Activated CD4-positive, alpha-beta memory T cell treated with anti-CD3 and anti-CD28 coated beads for 36 hours (primary cell): ENCODE results near the gene RGMB. TPM values are rescaled to one million over a fixed set of nuclear protein-coding genes. Genes with fewer than 3 reads are reported as not detected.

ENCODE experiments used
- CTCF ChIA-PET: fragments of 350-600 bp; sonication (Branson Sonifier 250); formaldehyde crosslinking; loops from one replicate; lab custom pipeline; 2021; ENCODE audit warnings: antibody characterized with exemption, inconsistent platforms; lab: Charles Lee
- POLR2A ChIA-PET: fragments of 350-600 bp; sonication (Branson Sonifier 250); formaldehyde crosslinking; loops from one replicate; lab custom pipeline; 2021; ENCODE audit warnings: antibody characterized with exemption; lab: Charles Lee
- DNase-seq: peaks from one replicate; pipeline ENCODE4 v3.0.0-alpha.2; 2020
- H3K27ac Mint-ChIP-seq: one replicate; pipeline ENCODE4 v1.8.0; 2021; ENCODE audit warnings: mixed read lengths
- H3K27me3 Mint-ChIP-seq: one replicate; pipeline ENCODE4 v1.8.0; 2021; ENCODE audit warnings: mixed read lengths
- H3K36me3 Mint-ChIP-seq: one replicate; pipeline ENCODE4 v1.8.0; 2021; ENCODE audit warnings: mixed read lengths
- H3K4me1 Mint-ChIP-seq: one replicate; pipeline ENCODE4 v1.8.0; 2021; ENCODE audit warnings: low read depth, mixed read lengths
- H3K4me3 Mint-ChIP-seq: one replicate; pipeline ENCODE4 v1.8.0; 2021; ENCODE audit warnings: mild to moderate bottlenecking, mixed read lengths
- H3K9me3 Mint-ChIP-seq: one replicate; pipeline ENCODE4 v1.8.0; 2021; ENCODE audit warnings: mixed read lengths
- intact Hi-C: fragments of 100-400 bp; cut with micrococcal nuclease; formaldehyde crosslinking; loops from one replicate; pipeline ENCODE4 v1.15.1; 2023
- total RNA-seq, 2 experiments: library from RNA; stranded (reverse); gene quantifications; one replicate each; pipeline ENCODE4 v1.2.3, GENCODE V29; 2021

The RGMB gene
- total RNA-seq, 2 experiments from 2014 or later = 3.3 to 3.8 TPM

- peak overlapping the region; percentile 11 for H3K4me3 Mint-ChIP-seq
Observed at GRCh38 chr5:98776066-98776705, 2.7 kb downstream of the RGMB start.

DNA sequence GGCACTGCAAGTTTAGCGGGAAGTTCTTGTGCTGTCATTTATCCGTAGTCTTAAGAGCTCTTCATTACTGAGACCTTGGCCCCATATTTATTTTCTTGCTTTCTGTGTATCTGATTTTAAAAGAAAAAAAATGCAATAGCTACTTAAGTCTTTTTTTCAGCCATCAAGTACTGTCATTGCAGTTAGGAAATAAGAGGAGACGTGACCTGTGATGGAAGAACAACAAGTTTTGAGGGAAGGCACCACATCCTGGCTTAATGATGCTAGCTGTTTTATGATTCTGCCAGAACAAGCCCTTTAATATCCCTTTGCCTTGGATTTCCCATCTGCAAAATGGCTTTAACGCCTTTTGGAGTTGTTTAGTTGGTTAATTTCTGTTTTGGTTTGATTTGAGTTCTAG, 3.8 kb downstream of the RGMB start:
- peaks cover 33% of the 10 kb centered on the region for H3K4me1 Mint-ChIP-seq
- intact Hi-C loops = loop anchor here (10.0 kb wide), 1 partner anchor 1232 kb away; no protein-coding TSS in a partner anchor
- ChIA-PET CTCF (interaction anchor here (0.7 to 2.8 kb wide), 4 partner anchors 9 to 37 kb away, joined by 3 to 25 read pairs (median 4); no protein-coding TSS in a partner anchor), POLR2A (no interaction called here)
- no peak overlapping the region for H3K4me3 Mint-ChIP-seq
- H3K36me3 Mint-ChIP-seq = peaks cover 6% of the 10 kb centered on the region
- no peak for DNase-seq
- H3K27me3 Mint-ChIP-seq = peaks cover 9% of the 10 kb centered on the region
- no peaks in the 10 kb centered on the region for H3K9me3 Mint-ChIP-seq
- no peak overlapping the region for H3K27ac Mint-ChIP-seq

More at GRCh38 chr5:98776066-98776705, 2.7 kb downstream of the RGMB start:
- no peak for DNase-seq
- CTCF ChIA-PET = no interaction called here
- POLR2A ChIA-PET = no interaction called here
- Mint-ChIP-seq H3K4me1 (peaks cover 37% of the 10 kb centered on the region), H3K27me3 (peaks cover 14% of the 10 kb centered on the region), H3K36me3 (peaks cover 5% of the 10 kb centered on the region), H3K27ac (no peak overlapping the region), H3K9me3 (no peaks in the 10 kb centered on the region)
- intact Hi-C loops = loop anchor here (10.0 kb wide), 1 partner anchor 1231 kb away; no protein-coding TSS in a partner anchor

GRCh38 chr5:98779264-98779877, 5.9 kb downstream of the RGMB start:
- POLR2A ChIA-PET = no interaction called here
- Mint-ChIP-seq H3K4me3 (no peak overlapping the region), H3K36me3 (peaks cover 6% of the 10 kb centered on the region), H3K9me3 (no peaks in the 10 kb centered on the region), H3K4me1 (peaks cover 25% of the 10 kb centered on the region), H3K27me3 (peaks cover 5% of the 10 kb centered on the region), H3K27ac (no peak overlapping the region)
- DNase-seq = no peak
- intact Hi-C loops = loop anchor here (10.0 kb wide), 1 partner anchor 1235 kb away; no protein-coding TSS in a partner anchor
- CTCF ChIA-PET = interaction anchor here (2.8 kb wide), 1 partner anchor 11 kb away, joined by 25 read pairs; no protein-coding TSS in a partner anchor

DNA sequence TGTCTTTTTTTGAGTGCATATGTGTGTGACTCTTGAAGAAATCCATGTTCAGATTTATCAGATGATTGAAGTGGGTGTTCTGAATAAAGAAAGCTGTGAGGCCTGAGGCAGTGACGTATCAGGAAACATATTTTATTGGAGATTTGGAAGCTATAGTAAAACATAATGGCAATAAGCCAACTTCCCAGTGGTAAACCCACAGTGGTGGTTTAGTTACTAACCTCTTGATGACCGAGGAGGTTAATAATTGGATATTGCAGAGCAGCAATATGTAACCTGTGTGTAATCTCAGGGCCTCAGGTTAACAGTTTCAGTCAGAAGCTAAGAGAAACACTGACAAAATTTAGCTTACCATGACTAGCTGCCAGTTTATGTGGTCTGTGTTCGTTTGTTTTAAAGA, 6.9 kb downstream of the RGMB start:
- H3K4me3 Mint-ChIP-seq = no peak overlapping the region
- no peaks in the 10 kb centered on the region for H3K9me3 Mint-ChIP-seq
- POLR2A ChIA-PET = no interaction called here
- CTCF ChIA-PET = interaction anchor here (0.9 to 3.4 kb wide), 2 partner anchors 10 to 16 kb away, joined by 3 to 36 read pairs; no protein-coding TSS in a partner anchor
- H3K4me1 Mint-ChIP-seq = peaks cover 23% of the 10 kb centered on the region
- intact Hi-C loops = no loop called here
- H3K27me3 Mint-ChIP-seq = peaks cover 5% of the 10 kb centered on the region
- no peak for DNase-seq
- H3K27ac Mint-ChIP-seq = no peak overlapping the region
- H3K36me3 Mint-ChIP-seq = peaks cover 6% of the 10 kb centered on the region

DNA sequence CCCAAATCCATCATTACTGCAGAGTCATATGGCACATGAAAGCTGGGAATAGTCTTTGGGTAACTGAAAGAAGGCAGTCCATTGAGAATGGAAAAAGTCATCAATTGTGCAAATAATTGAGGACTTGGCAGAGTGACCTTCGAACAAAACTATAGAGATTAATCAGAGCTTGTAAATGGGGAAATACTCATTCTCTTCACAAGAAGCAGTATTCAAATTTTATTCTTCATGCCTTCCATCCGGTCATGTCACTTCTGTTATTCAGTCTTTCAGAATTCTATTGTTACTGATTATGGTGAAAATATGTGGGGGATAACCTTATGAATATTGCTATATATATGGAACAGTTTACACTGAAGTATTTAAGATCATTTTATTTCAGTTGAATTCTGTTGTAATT, 8.1 kb downstream of the RGMB start:
- no peaks in the 10 kb centered on the region for H3K9me3 Mint-ChIP-seq
- H3K36me3 Mint-ChIP-seq = peaks cover 6% of the 10 kb centered on the region
- intact Hi-C loops = no loop called here
- POLR2A ChIA-PET = no interaction called here
- DNase-seq = no peak
- peaks cover 3% of the 10 kb centered on the region for H3K27me3 Mint-ChIP-seq
- no peak overlapping the region for H3K4me3 Mint-ChIP-seq
- CTCF ChIA-PET = interaction anchor here (3.4 kb wide), 1 partner anchor 11 kb away, joined by 36 read pairs; no protein-coding TSS in a partner anchor
- peaks cover 21% of the 10 kb centered on the region for H3K4me1 Mint-ChIP-seq
- H3K27ac Mint-ChIP-seq = no peak overlapping the region

DNA sequence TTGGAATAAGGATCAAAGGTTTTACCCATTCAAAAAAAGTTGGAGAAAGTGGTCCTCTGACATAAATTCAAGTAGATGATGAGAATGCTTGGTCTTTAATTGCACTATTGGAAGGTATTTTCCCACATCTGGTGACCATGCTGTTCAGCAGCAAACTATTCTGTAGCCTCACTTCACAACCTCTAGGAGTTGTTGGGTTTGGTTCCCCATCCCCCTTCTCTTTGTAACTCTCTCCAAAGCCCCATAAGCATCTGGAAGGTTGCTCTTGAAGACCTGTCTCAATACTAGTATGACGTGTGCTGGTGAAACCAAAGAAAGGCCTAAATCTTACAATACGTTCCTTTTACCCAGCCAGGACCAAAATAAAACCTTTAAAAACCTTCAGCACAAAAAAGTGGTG, 8.5 kb downstream of the RGMB start:
- no peaks in the 10 kb centered on the region for H3K9me3 Mint-ChIP-seq
- CTCF ChIA-PET = interaction anchor here (3.4 kb wide), 1 partner anchor 12 kb away, joined by 36 read pairs; no protein-coding TSS in a partner anchor
- H3K27ac Mint-ChIP-seq = no peak overlapping the region
- no peak overlapping the region for H3K4me3 Mint-ChIP-seq
- peaks cover 3% of the 10 kb centered on the region for H3K27me3 Mint-ChIP-seq
- intact Hi-C loops = no loop called here
- DNase-seq = no peak
- H3K36me3 Mint-ChIP-seq = peaks cover 6% of the 10 kb centered on the region
- H3K4me1 Mint-ChIP-seq = peaks cover 21% of the 10 kb centered on the region
- POLR2A ChIA-PET = no interaction called here

GRCh38 chr5:98783051-98783649, 9.7 kb downstream of the RGMB start:
- Mint-ChIP-seq H3K27ac (no peak overlapping the region), H3K4me1 (peaks cover 21% of the 10 kb centered on the region), H3K9me3 (no peaks in the 10 kb centered on the region), H3K36me3 (peaks cover 6% of the 10 kb centered on the region), H3K27me3 (peaks cover 1% of the 10 kb centered on the region), H3K4me3 (no peak overlapping the region)
- ChIA-PET POLR2A (no interaction called here), CTCF (interaction anchor here (0.7 to 3.4 kb wide), 2 partner anchors 12 to 13 kb away, joined by 4 to 36 read pairs; no protein-coding TSS in a partner anchor)
- no peak for DNase-seq
- intact Hi-C loops = no loop called here

- H3K9me3 Mint-ChIP-seq = no peaks in the 10 kb centered on the region
- H3K27me3 Mint-ChIP-seq = peaks cover 1% of the 10 kb centered on the region
- peaks cover 6% of the 10 kb centered on the region for H3K36me3 Mint-ChIP-seq
- DNase-seq = no peak
- intact Hi-C loops = no loop called here
- POLR2A ChIA-PET = no interaction called here
- H3K4me3 Mint-ChIP-seq = no peak overlapping the region
- CTCF ChIA-PET = interaction anchor here (1.5 kb wide), 1 partner anchor 13 kb away, joined by 3 read pairs; no protein-coding TSS in a partner anchor
- no peak overlapping the region for H3K27ac Mint-ChIP-seq
- peaks cover 21% of the 10 kb centered on the region for H3K4me1 Mint-ChIP-seq
Observed at GRCh38 chr5:98784411-98784810, 10.9 kb downstream of the RGMB start.

DNA sequence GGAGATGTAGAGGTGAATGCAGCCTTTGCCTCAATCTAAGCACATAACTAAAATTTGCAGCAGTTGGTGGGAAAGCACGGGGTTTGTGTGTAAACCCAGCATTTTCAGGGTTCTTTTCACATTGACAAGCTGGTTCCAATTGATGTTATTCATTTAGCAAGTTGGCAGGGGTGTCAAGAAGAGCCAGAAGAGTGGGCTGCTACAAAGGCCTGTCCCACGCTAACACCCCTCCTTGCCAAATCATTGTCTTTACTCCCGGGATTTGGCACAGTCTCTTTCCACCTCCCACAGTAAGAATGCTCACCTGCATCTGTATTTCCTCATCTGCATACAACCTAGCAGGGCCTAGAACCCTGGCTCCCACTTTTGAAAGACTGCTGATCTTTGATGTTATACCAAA, 11.8 kb downstream of the RGMB start:
- CTCF ChIA-PET = interaction anchor here (0.6 to 1.3 kb wide), 2 partner anchors 16 to 18 kb away, joined by 3 to 8 read pairs; no protein-coding TSS in a partner anchor

GRCh38 chr5:98786191-98786853, 12.9 kb downstream of the RGMB start:
- no peak for DNase-seq
- H3K9me3 Mint-ChIP-seq = no peaks in the 10 kb centered on the region
- H3K27me3 Mint-ChIP-seq = no peaks in the 10 kb centered on the region
- no peak overlapping the region for H3K27ac Mint-ChIP-seq
- ChIA-PET CTCF (interaction anchor here (1.3 to 2.1 kb wide), 2 partner anchors 14 to 17 kb away, joined by 5 to 8 read pairs; no protein-coding TSS in a partner anchor), POLR2A (no interaction called here)
- intact Hi-C loops = no loop called here
- H3K4me1 Mint-ChIP-seq = peaks cover 24% of the 10 kb centered on the region
- H3K36me3 Mint-ChIP-seq = peaks cover 1% of the 10 kb centered on the region
- no peak overlapping the region for H3K4me3 Mint-ChIP-seq

More for the DNA sequence above, 11.8 kb downstream of the RGMB start:
- no peak overlapping the region for H3K27ac Mint-ChIP-seq
- DNase-seq = no peak
- H3K4me3 Mint-ChIP-seq = no peak overlapping the region
- POLR2A ChIA-PET = no interaction called here
- intact Hi-C loops = no loop called here
- H3K4me1 Mint-ChIP-seq = peaks cover 24% of the 10 kb centered on the region
- no peaks in the 10 kb centered on the region for H3K9me3 Mint-ChIP-seq
- H3K36me3 Mint-ChIP-seq = peaks cover 6% of the 10 kb centered on the region
- no peaks in the 10 kb centered on the region for H3K27me3 Mint-ChIP-seq

- Mint-ChIP-seq H3K36me3 (no peaks in the 10 kb centered on the region), H3K4me3 (no peak overlapping the region), H3K27me3 (no peaks in the 10 kb centered on the region), H3K9me3 (no peaks in the 10 kb centered on the region), H3K4me1 (peaks cover 17% of the 10 kb centered on the region), H3K27ac (no peak overlapping the region)
- no peak for DNase-seq
- ChIA-PET CTCF (interaction anchor here (1.7 to 3.3 kb wide), 3 partner anchors 9 to 19 kb away, joined by 5 to 15 read pairs (median 6); no protein-coding TSS in a partner anchor), POLR2A (no interaction called here)
- intact Hi-C loops = no loop called here
Observed at GRCh38 chr5:98787131-98787719, 13.8 kb downstream of the RGMB start.
